ENCODE results near the gene CHCHD5. TPM values are rescaled to one million over a fixed set of nuclear protein-coding genes. Genes with fewer than 3 reads are reported as not detected.

Gene CHCHD5
- total RNA-seq, 4 donors from 2014 or later, result 10.4 to 20.9 (median 12.6) TPM

DNA sequence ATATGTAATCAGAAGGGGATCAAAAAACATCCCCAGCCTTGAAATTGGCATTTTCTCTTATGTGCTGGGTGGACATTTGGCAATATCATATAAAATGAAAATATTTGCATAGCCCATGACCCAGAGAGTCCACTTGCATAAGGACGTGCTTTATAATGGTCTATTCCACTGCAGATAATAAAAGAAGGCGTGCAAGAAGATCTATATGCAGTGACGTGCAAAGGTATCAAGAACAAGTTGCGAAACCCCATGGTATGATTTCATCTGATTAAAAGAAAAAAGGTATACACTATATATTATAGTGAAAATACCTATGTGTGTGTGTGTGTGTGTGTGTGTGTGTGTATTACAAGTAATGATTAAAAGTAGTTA is 52.9 kb downstream of the CHCHD5 start:
- TF ChIP-seq, protein P1, sequence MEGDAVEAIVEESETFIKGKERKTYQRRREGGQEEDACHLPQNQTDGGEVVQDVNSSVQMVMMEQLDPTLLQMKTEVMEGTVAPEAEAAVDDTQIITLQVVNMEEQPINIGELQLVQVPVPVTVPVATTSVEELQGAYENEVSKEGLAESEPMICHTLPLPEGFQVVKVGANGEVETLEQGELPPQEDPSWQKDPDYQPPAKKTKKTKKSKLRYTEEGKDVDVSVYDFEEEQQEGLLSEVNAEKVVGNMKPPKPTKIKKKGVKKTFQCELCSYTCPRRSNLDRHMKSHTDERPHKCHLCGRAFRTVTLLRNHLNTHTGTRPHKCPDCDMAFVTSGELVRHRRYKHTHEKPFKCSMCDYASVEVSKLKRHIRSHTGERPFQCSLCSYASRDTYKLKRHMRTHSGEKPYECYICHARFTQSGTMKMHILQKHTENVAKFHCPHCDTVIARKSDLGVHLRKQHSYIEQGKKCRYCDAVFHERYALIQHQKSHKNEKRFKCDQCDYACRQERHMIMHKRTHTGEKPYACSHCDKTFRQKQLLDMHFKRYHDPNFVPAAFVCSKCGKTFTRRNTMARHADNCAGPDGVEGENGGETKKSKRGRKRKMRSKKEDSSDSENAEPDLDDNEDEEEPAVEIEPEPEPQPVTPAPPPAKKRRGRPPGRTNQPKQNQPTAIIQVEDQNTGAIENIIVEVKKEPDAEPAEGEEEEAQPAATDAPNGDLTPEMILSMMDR (IDR thresholded peaks at IDR 0.05; ENCODE audit: low read depth), result no peak

Small RNA genes within 50 kb of the gene (small RNA-seq; reads per million reads assigned to genes)
- gene RF00019, result 0.49 reads per million

Other genes with a start within 250 kb of the CHCHD5 start
- 10 to 100 TPM; 28.4 to 52.5 (median 40.4) TPM for gene RGPD8, start 151.0 kb upstream of the CHCHD5 start, total RNA-seq
- 10 to 100 TPM; 22.3 to 41.6 (median 31.2) TPM for gene TTL, start 102.5 kb upstream of the CHCHD5 start, total RNA-seq
- gene POLR1B, start 42.1 kb upstream of the CHCHD5 start, total RNA-seq, result 10 to 100 TPM in 2 of 4 donors, 1 to 10 TPM in 2; 8.8 to 18.3 (median 12.9) TPM
- 10 to 100 TPM; 14.9 to 40.8 (median 33.5) TPM for gene SLC20A1, start 61.3 kb downstream of the CHCHD5 start, total RNA-seq
- gene NT5DC4, start 136.4 kb downstream of the CHCHD5 start, total RNA-seq, result not detected
- gene CKAP2L, start 180.0 kb downstream of the CHCHD5 start, total RNA-seq, result 1 to 10 TPM in 2 of 4 donors, under 1 TPM in 1, not detected in 1; 0.19 to 3.1 (median 1.5) TPM
- gene IL1A, start 199.9 kb downstream of the CHCHD5 start, total RNA-seq, result not detected

Data from subcutaneous adipose tissue (tissue), 4 donors.